ENCODE data around the gene EPS8L1.

The EPS8L1 gene

GRCh38 chr19:55041244-55041626, 34.4 kb upstream of the EPS8L1 start:
- Histone ChIP-seq H3K79me2 (ENCODE audit: insufficient read depth, low read length) (no peaks in the 10 kb centered on the region), H3K9ac (ENCODE audit: low read depth, low read length, poor library complexity, severe bottlenecking) (no peak overlapping the region), H3K4me3 (ENCODE audit: low read length, poor library complexity, severe bottlenecking) (no peak overlapping the region), H3K4me1 (ENCODE audit: insufficient read depth, low read length, poor library complexity, severe bottlenecking) (peaks cover 5% of the 10 kb centered on the region), H3K9me2 (replicated peaks; ENCODE audit: low read depth, low read length) (no peaks in the 10 kb centered on the region), H3K4me2 (ENCODE audit: low read depth, low read length, poor library complexity, severe bottlenecking) (no peak overlapping the region), H2AFZ (ENCODE audit: low read length) (no peak overlapping the region), H3K27me3 (ENCODE audit: insufficient read depth, low read length, poor library complexity, severe bottlenecking) (no peaks in the 10 kb centered on the region), H4K20me1 (ENCODE audit: insufficient read depth, low read length, poor library complexity, severe bottlenecking) (no peaks in the 10 kb centered on the region), H3K36me3 (ENCODE audit: insufficient read depth, low read length) (no peaks in the 10 kb centered on the region), H3K9me3 (ENCODE audit: insufficient read depth, low read depth, low read length) (no peaks in the 10 kb centered on the region), H3F3A (ENCODE audit: low read depth) (no peaks in the 10 kb centered on the region)
- TF ChIP-seq CTCF (conservative IDR thresholded peaks at IDR 0.05; ENCODE audit: low read length) (no peak), EZH2phosphoT487 (IDR thresholded peaks at IDR 0.05; ENCODE audit: borderline replicate concordance) (no peak)

- Histone ChIP-seq H3K4me1 (ENCODE audit: insufficient read depth, low read length, poor library complexity, severe bottlenecking) (peaks cover 5% of the 10 kb centered on the region), H3K9me3 (ENCODE audit: insufficient read depth, low read depth, low read length) (no peaks in the 10 kb centered on the region), H3K9me2 (replicated peaks; ENCODE audit: low read depth, low read length) (no peaks in the 10 kb centered on the region), H2AFZ (ENCODE audit: low read length) (no peak overlapping the region), H3K36me3 (ENCODE audit: insufficient read depth, low read length) (no peaks in the 10 kb centered on the region), H3K27me3 (ENCODE audit: insufficient read depth, low read length, poor library complexity, severe bottlenecking) (no peaks in the 10 kb centered on the region), H3K4me2 (ENCODE audit: low read depth, low read length, poor library complexity, severe bottlenecking) (no peak overlapping the region), H3K4me3 (ENCODE audit: low read length, poor library complexity, severe bottlenecking) (no peak overlapping the region), H3K79me2 (ENCODE audit: insufficient read depth, low read length) (no peaks in the 10 kb centered on the region), H4K20me1 (ENCODE audit: insufficient read depth, low read length, poor library complexity, severe bottlenecking) (no peaks in the 10 kb centered on the region), H3F3A (ENCODE audit: low read depth) (no peaks in the 10 kb centered on the region), H3K9ac (ENCODE audit: low read depth, low read length, poor library complexity, severe bottlenecking) (no peak overlapping the region)
- TF ChIP-seq CTCF (conservative IDR thresholded peaks at IDR 0.05; ENCODE audit: low read length) (no peak), EZH2phosphoT487 (IDR thresholded peaks at IDR 0.05; ENCODE audit: borderline replicate concordance) (no peak)
Observed at GRCh38 chr19:55041627-55042343, 33.9 kb upstream of the EPS8L1 start.

- Histone ChIP-seq H3K27me3 (ENCODE audit: insufficient read depth, low read length, poor library complexity, severe bottlenecking) (no peaks in the 10 kb centered on the region), H3K36me3 (ENCODE audit: insufficient read depth, low read length) (no peaks in the 10 kb centered on the region), H4K20me1 (ENCODE audit: insufficient read depth, low read length, poor library complexity, severe bottlenecking) (no peaks in the 10 kb centered on the region), H3F3A (ENCODE audit: low read depth) (no peaks in the 10 kb centered on the region), H3K4me3 (ENCODE audit: low read length, poor library complexity, severe bottlenecking) (no peak overlapping the region), H3K4me2 (ENCODE audit: low read depth, low read length, poor library complexity, severe bottlenecking) (no peak overlapping the region), H3K9me2 (replicated peaks; ENCODE audit: low read depth, low read length) (no peaks in the 10 kb centered on the region), H2AFZ (ENCODE audit: low read length) (no peak overlapping the region), H3K4me1 (ENCODE audit: insufficient read depth, low read length, poor library complexity, severe bottlenecking) (peaks cover 5% of the 10 kb centered on the region), H3K9ac (ENCODE audit: low read depth, low read length, poor library complexity, severe bottlenecking) (no peak overlapping the region), H3K9me3 (ENCODE audit: insufficient read depth, low read depth, low read length) (no peaks in the 10 kb centered on the region), H3K79me2 (ENCODE audit: insufficient read depth, low read length) (no peaks in the 10 kb centered on the region)
- TF ChIP-seq CTCF (conservative IDR thresholded peaks at IDR 0.05; ENCODE audit: low read length), result no peak
- TF ChIP-seq EZH2phosphoT487 (IDR thresholded peaks at IDR 0.05; ENCODE audit: borderline replicate concordance), result no peak
Observed at GRCh38 chr19:55042344-55042678, 33.4 kb upstream of the EPS8L1 start.
